ENCODE results near the gene PCP2. TPM values are rescaled to one million over a fixed set of nuclear protein-coding genes. Genes with fewer than 3 reads are reported as not detected.

Gene PCP2
- total RNA-seq, 5 donors from 2014 or later (not counting 1 experiment from before 2014, with no cell fraction given): 1.6 to 8.9 (median 5.9) TPM

GRCh38 chr19:7678971-7679751 lies 45.6 kb upstream of the PCP2 start:
- H3K27ac ChIP-seq (ENCODE audit: low read length): no peak overlapping the region
- peaks cover 22 to 49% of the 10 kb centered on the region in 2 experiments for H3K4me1 ChIP-seq (ENCODE audit: control insufficient read depth in 1 of 2, extremely low read depth in 1 of 2, insufficient read depth in 2 of 2, low read length in 2 of 2)
- no peak overlapping the region for H3K4me3 ChIP-seq (ENCODE audit: control insufficient read depth in 1 of 2, extremely low read depth in 1 of 2, low read length in 1 of 2)
- Mint-ChIP-seq H3K27ac (peak overlapping the region in 1 of 2 donors; percentile 68), H3K4me3 (peak overlapping the region; percentile 69 to 92 (median 75)), H3K4me1 (peaks cover 39 to 59% (median 47%) of the 10 kb centered on the region in 3 donors), H3K27me3 (peaks cover 15 to 30% of the 10 kb centered on the region in 2 donors), H3K9me3 (no peaks in the 10 kb centered on the region), H3K36me3 (peaks cover 5% of the 10 kb centered on the region)
- H3K36me3 ChIP-seq (ENCODE audit: control insufficient read depth in 2 of 2, extremely low read depth in 1 of 2, insufficient read depth in 1 of 2, low read length in 1 of 2): peaks cover 4 to 16% of the 10 kb centered on the region in 2 donors
- ChIA-PET CTCF (interaction anchor here in 1 of 2 donors (0.6 to 0.7 kb wide), 3 partner anchors 27 to 265 kb away, joined by 3 to 4 read pairs (median 3); no protein-coding TSS in a partner anchor), POLR2A (no interaction called here)
- WGBS (ENCODE audit: insufficient coverage): 42% methylated on average over 16 of the region's 30 CpGs
- H3K9me3 ChIP-seq: no peaks in the 10 kb centered on the region
- ATAC-seq (replicated peaks in 1 of 4): peak; percentile 61 to 77 (median 66)
- peak; percentile 45 to 85 (median 71) for DNase-seq
- H3K27me3 ChIP-seq (replicated peaks in 1 of 2; ENCODE audit: control insufficient read depth in 2 of 2, extremely low read depth in 1 of 2, insufficient read depth in 2 of 2, low read length in 1 of 2): peaks cover 0 to 41% of the 10 kb centered on the region in 2 experiments

- ChIA-PET CTCF (interaction anchor here (0.6 to 0.7 kb wide), 3 partner anchors 22 to 160 kb away, joined by 3 to 5 read pairs (median 3); no protein-coding TSS in a partner anchor), POLR2A (no interaction called here)
- Mint-ChIP-seq H3K27me3 (peaks cover 15 to 36% of the 10 kb centered on the region in 2 donors), H3K36me3 (peaks cover 4% of the 10 kb centered on the region), H3K9me3 (no peaks in the 10 kb centered on the region), H3K4me3 (peak overlapping the region in 1 of 3 donors; percentile 4), H3K27ac (no peak overlapping the region), H3K4me1 (peaks cover 39 to 56% (median 48%) of the 10 kb centered on the region in 3 donors)
- Histone ChIP-seq H3K9me3 (no peaks in the 10 kb centered on the region), H3K36me3 (ENCODE audit: control insufficient read depth in 2 of 2, extremely low read depth in 1 of 2, insufficient read depth in 1 of 2, low read length in 1 of 2) (peaks cover 0 to 5% of the 10 kb centered on the region in 2 donors), H3K4me3 (ENCODE audit: control insufficient read depth in 1 of 2, extremely low read depth in 1 of 2, low read length in 1 of 2) (no peak overlapping the region), H3K27me3 (replicated peaks in 1 of 2; ENCODE audit: control insufficient read depth in 2 of 2, extremely low read depth in 1 of 2, insufficient read depth in 2 of 2, low read length in 1 of 2) (peaks cover 0 to 41% of the 10 kb centered on the region in 2 experiments), H3K27ac (ENCODE audit: low read length) (no peak overlapping the region), H3K4me1 (ENCODE audit: control insufficient read depth in 1 of 2, extremely low read depth in 1 of 2, insufficient read depth in 2 of 2, low read length in 2 of 2) (peaks cover 22 to 49% of the 10 kb centered on the region in 2 experiments)
- 43% methylated on average over 7 of the region's 12 CpGs for WGBS (ENCODE audit: insufficient coverage)
- DNase-seq (no peak), ATAC-seq (replicated peaks in 1 of 4) (no peak)
Measured at GRCh38 chr19:7677669-7678311, 44.3 kb upstream of the PCP2 start.

- Mint-ChIP-seq H3K27ac (no peak within 1 kb of the TSS), H3K36me3 (no peaks in the 10 kb centered on the region), H3K4me1 (peaks cover 34 to 51% (median 47%) of the 10 kb centered on the region in 3 donors), H3K9me3 (no peaks in the 10 kb centered on the region), H3K4me3 (peak within 1 kb of the TSS in 1 of 3 donors; percentile 55), H3K27me3 (peaks cover 17 to 38% of the 10 kb centered on the region in 2 donors)
- no peaks in the 10 kb centered on the region for H3K36me3 ChIP-seq (ENCODE audit: control insufficient read depth in 2 of 2, extremely low read depth in 1 of 2, insufficient read depth in 1 of 2, low read length in 1 of 2)
- no peak within 1 kb of the TSS for H3K27ac ChIP-seq (ENCODE audit: low read length)
- 15% methylated on average over 2 of the region's 10 CpGs for WGBS (ENCODE audit: insufficient coverage)
- DNase-seq: no peak
- ChIA-PET POLR2A (interaction anchor here in 1 of 2 donors (0.6 kb wide), 1 partner anchor 21 kb away, joined by 3 read pairs; no protein-coding TSS in a partner anchor), CTCF (no interaction called here)
- no peak within 1 kb of the TSS for H3K4me3 ChIP-seq (ENCODE audit: control insufficient read depth in 1 of 2, extremely low read depth in 1 of 2, low read length in 1 of 2)
- H3K4me1 ChIP-seq (ENCODE audit: control insufficient read depth in 1 of 2, extremely low read depth in 1 of 2, insufficient read depth in 2 of 2, low read length in 2 of 2): peaks cover 22 to 39% of the 10 kb centered on the region in 2 experiments
- no peak for ATAC-seq (replicated peaks in 1 of 4)
- peaks cover 0 to 46% of the 10 kb centered on the region in 2 experiments for H3K27me3 ChIP-seq (replicated peaks in 1 of 2; ENCODE audit: control insufficient read depth in 2 of 2, extremely low read depth in 1 of 2, insufficient read depth in 2 of 2, low read length in 1 of 2)
- H3K9me3 ChIP-seq: no peaks in the 10 kb centered on the region
Measured at GRCh38 chr19:7676854-7677253, 43.3 kb upstream of the PCP2 start, which contains the start of gene MCEMP1. Gene MCEMP1 (plus strand): TSS chr19:7677090. CDS start chr19:7677121, 31 bp downstream.

GRCh38 chr19:7676376-7676775 lies 42.9 kb upstream of the PCP2 start:
- ATAC-seq (replicated peaks in 1 of 4) (no peak), DNase-seq (no peak)
- H3K36me3 Mint-ChIP-seq: no peaks in the 10 kb centered on the region
- H3K4me1 ChIP-seq (ENCODE audit: control insufficient read depth in 1 of 2, extremely low read depth in 1 of 2, insufficient read depth in 2 of 2, low read length in 2 of 2): peaks cover 21 to 35% of the 10 kb centered on the region in 2 experiments
- CTCF ChIA-PET: interaction anchor here in 1 of 2 donors (0.5 kb wide), 1 partner anchor 940 kb away, joined by 8 read pairs; no protein-coding TSS in a partner anchor
- no peak overlapping the region for H3K4me3 ChIP-seq (ENCODE audit: control insufficient read depth in 1 of 2, extremely low read depth in 1 of 2, low read length in 1 of 2)
- peaks cover 0 to 50% of the 10 kb centered on the region in 2 experiments for H3K27me3 ChIP-seq (replicated peaks in 1 of 2; ENCODE audit: control insufficient read depth in 2 of 2, extremely low read depth in 1 of 2, insufficient read depth in 2 of 2, low read length in 1 of 2)
- peak overlapping the region in 1 of 3 donors; percentile 55 for H3K4me3 Mint-ChIP-seq
- H3K36me3 ChIP-seq (ENCODE audit: control insufficient read depth in 2 of 2, extremely low read depth in 1 of 2, insufficient read depth in 1 of 2, low read length in 1 of 2): no peaks in the 10 kb centered on the region
- H3K27me3 Mint-ChIP-seq: peaks cover 20 to 42% of the 10 kb centered on the region in 2 donors
- 4% methylated on average over 3 of the region's 7 CpGs for WGBS (ENCODE audit: insufficient coverage)
- H3K4me1 Mint-ChIP-seq: peaks cover 30 to 47% (median 42%) of the 10 kb centered on the region in 3 donors
- H3K27ac Mint-ChIP-seq: no peak overlapping the region
- H3K27ac ChIP-seq (ENCODE audit: low read length): no peak overlapping the region
- no peaks in the 10 kb centered on the region for H3K9me3 ChIP-seq
- no peaks in the 10 kb centered on the region for H3K9me3 Mint-ChIP-seq
- POLR2A ChIA-PET: interaction anchor here in 1 of 2 donors (0.6 kb wide), 1 partner anchor 20 kb away, joined by 3 read pairs; no protein-coding TSS in a partner anchor

GRCh38 chr19:7674010-7675005 lies 40.8 kb upstream of the PCP2 start:
- Histone ChIP-seq H3K27ac (ENCODE audit: low read length) (no peak overlapping the region), H3K4me1 (ENCODE audit: control insufficient read depth in 1 of 2, extremely low read depth in 1 of 2, insufficient read depth in 2 of 2, low read length in 2 of 2) (peaks cover 11 to 32% of the 10 kb centered on the region in 2 experiments), H3K27me3 (replicated peaks in 1 of 2; ENCODE audit: control insufficient read depth in 2 of 2, extremely low read depth in 1 of 2, insufficient read depth in 2 of 2, low read length in 1 of 2) (peaks cover 0 to 65% of the 10 kb centered on the region in 2 experiments), H3K36me3 (ENCODE audit: control insufficient read depth in 2 of 2, extremely low read depth in 1 of 2, insufficient read depth in 1 of 2, low read length in 1 of 2) (no peaks in the 10 kb centered on the region), H3K4me3 (ENCODE audit: control insufficient read depth in 1 of 2, extremely low read depth in 1 of 2, low read length in 1 of 2) (no peak overlapping the region), H3K9me3 (no peaks in the 10 kb centered on the region)
- Mint-ChIP-seq H3K9me3 (no peaks in the 10 kb centered on the region), H3K27me3 (peaks cover 34 to 56% of the 10 kb centered on the region in 2 donors), H3K4me3 (no peak overlapping the region), H3K36me3 (no peaks in the 10 kb centered on the region), H3K4me1 (peaks cover 27 to 46% (median 45%) of the 10 kb centered on the region in 3 donors), H3K27ac (no peak overlapping the region)
- peak in 4 of 35 experiments; percentile 18 to 47 (median 32) for DNase-seq
- CTCF ChIA-PET: interaction anchor here in 1 of 2 donors (1.0 kb wide), 1 partner anchor 106 kb away, joined by 4 read pairs; no protein-coding TSS in a partner anchor
- WGBS (ENCODE audit: insufficient coverage): 45% methylated on average over 11 of the region's 21 CpGs
- POLR2A ChIA-PET: interaction anchor here in 1 of 2 donors (0.6 kb wide), 1 partner anchor 107 kb away, joined by 5 read pairs; no protein-coding TSS in a partner anchor
- peak in 1 of 4 experiments; percentile 19 for ATAC-seq (replicated peaks in 1 of 4)

Data from T-cell (primary cell).